Activated CD4-positive, alpha-beta T cell treated with anti-CD3 and anti-CD28 coated beads, Interleukin-2, amount 10 ng/mL, durations not matched to agents 24 days and 14 days (primary cell): ENCODE results near the gene CCDC196. TPM values are rescaled to one million over a fixed set of nuclear protein-coding genes. Genes with fewer than 3 reads are reported as not detected.
"Not testable (repeated sequence)": the region's sequence is repeated elsewhere in the genome, so short reads cannot be mapped to it uniquely, and the experiment has no call there.

Source experiments
- DNase-seq: peaks from one replicate; pipeline ENCODE4 v3.0.0; 2022
- H3K27ac Mint-ChIP-seq: one replicate; pipeline ENCODE4 v1.8.0; 2022; ENCODE audit warnings: mild to moderate bottlenecking, mixed read lengths
- H3K27me3 Mint-ChIP-seq: one replicate; pipeline ENCODE4 v1.8.0; 2022; ENCODE audit warnings: mixed read lengths
- H3K36me3 Mint-ChIP-seq: one replicate; pipeline ENCODE4 v1.8.0; 2022; ENCODE audit warnings: low read depth, mild to moderate bottlenecking, mixed read lengths
- H3K4me1 Mint-ChIP-seq: one replicate; pipeline ENCODE4 v1.8.0; 2021; ENCODE audit warnings: mixed read lengths
- H3K4me3 Mint-ChIP-seq: one replicate; pipeline ENCODE4 v1.8.0; 2022; ENCODE audit warnings: mild to moderate bottlenecking, moderate library complexity, mixed read lengths
- H3K9me3 Mint-ChIP-seq: one replicate; pipeline ENCODE4 v1.8.0; 2021; ENCODE audit warnings: mixed read lengths
- intact Hi-C: fragments of 100-400 bp; cut with micrococcal nuclease; formaldehyde crosslinking; loops from one replicate; pipeline ENCODE4 v1.15.1; 2023
- total RNA-seq: library from RNA; stranded (reverse); gene quantifications from 2 replicates; pipeline ENCODE4 v1.2.3, GENCODE V29; 2022

CCDC196 gene
- total RNA-seq, 1 donor from 2014 or later, result not detected

DNA sequence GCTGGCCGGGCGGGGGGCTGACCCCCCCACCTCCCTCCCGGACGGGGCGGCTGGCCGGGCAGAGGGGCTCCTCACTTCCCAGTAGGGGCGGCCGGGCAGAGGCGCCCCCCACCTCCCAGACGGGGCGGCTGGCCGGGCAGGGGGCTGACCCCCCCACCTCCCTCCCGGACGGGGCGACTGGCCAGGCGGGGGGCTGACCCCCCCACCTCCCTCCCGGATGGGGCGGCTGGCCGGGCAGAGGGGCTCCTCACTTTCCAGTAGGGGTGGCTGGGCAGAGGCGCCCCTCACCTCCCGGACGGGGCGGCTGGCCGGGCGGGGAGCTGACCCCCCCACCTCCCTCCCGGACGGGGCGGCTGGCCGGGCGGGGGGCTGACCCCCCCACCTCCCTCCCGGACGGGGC lies 59.0 kb downstream of the CCDC196 start:
- H3K27ac Mint-ChIP-seq, intact Hi-C loops, H3K4me1 Mint-ChIP-seq, H3K9me3 Mint-ChIP-seq, H3K4me3 Mint-ChIP-seq, H3K27me3 Mint-ChIP-seq, H3K36me3 Mint-ChIP-seq, DNase-seq: not testable (repeated sequence)

DNA sequence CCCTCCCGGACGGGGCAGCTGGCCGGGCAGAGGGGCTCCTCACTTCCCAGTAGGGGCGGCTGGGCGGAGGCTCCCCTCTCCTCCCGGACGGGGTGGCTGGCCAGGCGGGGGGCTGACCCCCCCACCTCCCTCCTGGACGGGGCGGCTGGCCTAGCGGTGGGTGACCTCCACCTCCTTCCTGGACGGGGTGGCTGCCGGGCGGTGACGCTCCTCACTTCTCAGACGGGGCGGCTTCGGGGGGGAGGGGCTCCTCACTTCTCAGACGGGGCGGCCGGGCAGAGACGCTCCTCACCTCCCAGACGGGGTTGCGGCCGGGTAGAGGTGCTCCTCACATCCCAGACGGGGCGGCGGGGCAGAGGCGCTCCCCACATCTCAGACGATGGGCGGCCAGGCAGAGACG lies 59.6 kb downstream of the CCDC196 start:
- H3K27me3 Mint-ChIP-seq, H3K27ac Mint-ChIP-seq, H3K9me3 Mint-ChIP-seq, H3K4me3 Mint-ChIP-seq, H3K36me3 Mint-ChIP-seq, intact Hi-C loops, DNase-seq, H3K4me1 Mint-ChIP-seq: not testable (repeated sequence)

Other genes with a start within 250 kb of the CCDC196 start
- 44.4 and 46.8 TPM in 2 replicates for gene GPHN, start 21.8 kb downstream of the CCDC196 start, total RNA-seq